Keratinocyte (primary cell): ENCODE data around the gene CSF3R.

Source experiments
- CTCF ChIP-seq, 3 experiments: IDR thresholded peaks in 1 of 3; conservative IDR thresholded peaks in 1 of 3; optimal IDR thresholded peaks in 1 of 3; 2 replicates in 2 of 3; 3 replicates in 1 of 3; pipeline versions ENCODE3 to v1.5.1; 2011; ENCODE audit warnings: low read length in 3 of 3, mild to moderate bottlenecking in 3 of 3, moderate library complexity in 2 of 3, control low read depth in 1 of 3, inconsistent platforms in 1 of 3; ENCODE audit not compliant: insufficient read depth in 2 of 3; ENCODE audit errors: extremely low read depth in 1 of 3
- EZH2 ChIP-seq: IDR thresholded peaks from one replicate; pipeline ENCODE4 v1.6.1; 2012; ENCODE audit warnings: inconsistent platforms, mild to moderate bottlenecking, low read length, moderate library complexity

- TF ChIP-seq CTCF (optimal IDR thresholded peaks at IDR 0.05 in 1 of 3, IDR thresholded peaks at IDR 0.05 in 1 of 3, conservative IDR thresholded peaks at IDR 0.05 in 1 of 3; ENCODE audit: extremely low read depth in 1 of 3, insufficient read depth in 2 of 3, low read length in 3 of 3) (no peak), EZH2 (no peak)
These were observed 13.6 kb downstream of the CSF3R start for GRCh38 chr1:36469163-36469562.
